Measurements from ENCODE around the gene TKTL1.
A peak's percentile ranks its signal among the peaks of the same experiment; 100 is the strongest.

The TKTL1 gene

GRCh38 chrX:154365052-154365600, 69.5 kb downstream of the TKTL1 start:
- DNase-seq, result no peak

GRCh38 chrX:154365997-154366665, 70.5 kb downstream of the TKTL1 start:
- DNase-seq, result no peak

- DNase-seq, result no peak
Observed at GRCh38 chrX:154366666-154367055, 71.1 kb downstream of the TKTL1 start.

- no peak for DNase-seq
Observed at GRCh38 chrX:154367474-154368308, 72.1 kb downstream of the TKTL1 start.

- DNase-seq, result peak; percentile 93
Observed at GRCh38 chrX:154368630-154369448, 73.2 kb downstream of the TKTL1 start.

GRCh38 chrX:154369449-154370299, 74.1 kb downstream of the TKTL1 start:
- peak; percentile 69 for DNase-seq

GRCh38 chrX:154370300-154371016, 74.9 kb downstream of the TKTL1 start:
- DNase-seq, result no peak

GRCh38 chrX:154371017-154371788, 75.6 kb downstream of the TKTL1 start:
- peak; percentile 93 for DNase-seq

- DNase-seq, result no peak
Observed at GRCh38 chrX:154371789-154372300, 76.2 kb downstream of the TKTL1 start.

- peak; percentile 40 for DNase-seq
Observed at GRCh38 chrX:154372612-154373022, 77.0 kb downstream of the TKTL1 start.

GRCh38 chrX:154373340-154374306, 78.0 kb downstream of the TKTL1 start:
- DNase-seq, result no peak

- DNase-seq, result no peak
Observed at GRCh38 chrX:154374313-154375155, 78.9 kb downstream of the TKTL1 start, which contains the start of gene FLNA. Gene FLNA (minus strand): TSS chrX:154374634. CDS start chrX:154371245, 3,389 bp downstream.

- no peak for DNase-seq
Observed at GRCh38 chrX:154375156-154375504, 79.5 kb downstream of the TKTL1 start.

- DNase-seq, result no peak
Observed at GRCh38 chrX:154376774-154377173, 81.2 kb downstream of the TKTL1 start.

GRCh38 chrX:154378059-154378798, 82.6 kb downstream of the TKTL1 start:
- DNase-seq, result peak; percentile 34

- DNase-seq, result peak; percentile 96
Observed at GRCh38 chrX:154378799-154379568, 83.4 kb downstream of the TKTL1 start, which contains the start of gene EMD. Gene EMD (plus strand): TSS chrX:154379295. CDS start chrX:154379485, 190 bp downstream.

Data from stimulated activated CD4-positive, alpha-beta T cell treated with anti-CD3 and anti-CD28 coated beads, Interleukin-1b, Interleukin-23, amount 100 ng/mL, for 48 hours (primary cell).